HG03097 (cell line): ENCODE measurements around the gene CACNA1C.
"Not testable (repeated sequence)": the region's sequence is repeated elsewhere in the genome, so short reads cannot be mapped to it uniquely, and the experiment has no call there.

Source experiments
- ATAC-seq: cut with Tn5 transposase; IDR thresholded peaks from one replicate; pipeline ENCODE4 v1.9.1; 2021; ENCODE audit not compliant: unreplicated experiment, low FRiP score

CACNA1C gene

GRCh38 chr12:2074792-2075191 lies 22.0 kb downstream of the CACNA1C start:
- no peak for ATAC-seq

- no peak for ATAC-seq
Measured at GRCh38 chr12:2075508-2076195, 22.9 kb downstream of the CACNA1C start.

DNA sequence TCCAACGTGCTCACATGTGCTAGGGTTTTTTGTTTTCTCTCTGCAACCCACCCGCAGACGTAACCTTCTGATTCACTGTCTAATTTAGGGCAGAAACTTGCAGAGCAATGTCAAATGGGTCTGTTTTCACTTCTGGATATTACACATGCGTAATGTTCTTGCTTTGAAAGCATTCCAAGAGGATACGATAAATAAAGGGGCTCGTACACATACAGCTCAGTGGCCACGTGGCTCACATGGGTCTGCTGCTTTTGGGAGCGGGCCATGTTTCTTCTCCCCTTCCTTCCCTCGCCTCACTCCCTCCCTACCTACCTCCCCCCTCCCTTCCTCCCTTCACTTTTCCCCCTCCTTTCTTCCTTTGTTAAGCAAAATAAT lies 23.4 kb downstream of the CACNA1C start:
- no peak for ATAC-seq

- ATAC-seq: no peak
Measured at GRCh38 chr12:2076728-2077127, 23.9 kb downstream of the CACNA1C start.

DNA sequence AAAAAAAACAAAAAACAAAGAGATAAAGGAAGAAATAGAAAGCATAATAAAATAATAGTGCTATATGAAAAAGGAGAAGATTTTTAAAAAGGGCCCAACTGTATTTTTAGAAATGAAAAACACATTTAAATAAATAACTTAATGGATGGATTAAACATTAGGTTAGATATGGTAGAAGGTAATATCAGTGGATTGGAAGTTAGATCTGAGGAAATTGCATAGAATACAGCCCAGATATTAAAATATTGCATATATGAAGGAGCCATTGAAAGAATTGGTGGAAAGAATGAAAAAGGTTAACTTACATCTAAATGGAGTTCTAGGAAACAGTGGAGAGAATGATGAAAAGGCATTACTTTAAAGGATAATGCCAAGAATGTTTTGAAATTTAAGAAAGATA lies 27.8 kb downstream of the CACNA1C start:
- no peak for ATAC-seq

GRCh38 chr12:2082321-2082720 lies 29.5 kb downstream of the CACNA1C start:
- no peak for ATAC-seq

- no peak for ATAC-seq
Measured at GRCh38 chr12:2083008-2083407, 30.2 kb downstream of the CACNA1C start.

DNA sequence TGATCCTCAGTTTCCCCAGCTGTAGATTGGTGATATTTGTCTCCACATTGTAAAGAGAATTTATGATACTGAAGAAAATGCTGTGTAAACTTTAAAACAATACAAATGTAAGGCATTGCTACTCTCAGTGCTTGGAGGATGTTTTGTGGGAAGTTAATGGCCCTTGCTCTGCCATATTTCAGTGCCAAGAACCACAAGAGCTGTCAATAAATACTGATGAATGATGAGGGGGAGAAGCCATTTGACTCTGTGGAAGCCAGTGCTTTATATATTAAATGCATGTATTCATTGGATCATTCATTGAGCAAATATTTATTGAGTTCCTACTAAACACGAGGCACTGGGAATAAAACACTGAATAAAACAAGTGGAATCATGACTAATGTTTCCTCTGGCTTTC lies 30.8 kb downstream of the CACNA1C start:
- no peak for ATAC-seq

DNA sequence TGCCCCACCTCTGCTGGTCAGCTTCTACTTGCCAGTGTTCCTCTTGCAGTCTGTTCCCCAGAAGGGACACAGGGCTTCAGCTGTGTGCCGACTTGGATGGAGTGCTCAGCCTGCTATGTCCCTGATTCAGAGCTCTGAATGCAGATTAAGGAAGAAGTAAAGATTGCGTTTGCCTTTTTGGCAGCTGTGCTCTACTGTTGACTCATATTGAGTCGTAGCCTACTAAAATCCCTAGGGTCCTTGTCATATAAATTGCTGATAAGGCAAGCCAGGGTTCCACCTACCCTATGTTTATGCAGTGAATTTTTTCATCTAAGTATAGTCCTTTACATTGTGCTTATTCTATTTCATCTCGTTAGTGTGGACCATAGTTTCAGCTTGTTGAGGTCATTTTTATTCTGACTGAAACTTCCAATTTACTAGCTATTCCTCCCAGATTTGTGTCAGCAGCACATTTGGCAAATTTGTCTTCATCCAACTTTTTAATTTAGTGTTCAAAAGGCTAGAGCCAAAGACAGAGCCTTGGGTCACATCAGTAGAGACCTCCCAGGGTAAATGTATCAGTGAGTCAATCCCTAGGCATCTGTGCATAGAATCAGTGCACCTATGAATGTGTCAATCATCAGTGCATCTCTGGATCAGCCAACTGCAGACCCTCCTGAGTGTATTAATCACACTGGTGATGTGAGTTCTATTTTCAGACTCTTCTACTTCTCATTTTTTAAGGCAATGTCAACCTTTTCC lies 31.9 kb downstream of the CACNA1C start:
- no peak for ATAC-seq

- ATAC-seq: no peak
Measured at GRCh38 chr12:2092354-2092753, 39.6 kb downstream of the CACNA1C start.

DNA sequence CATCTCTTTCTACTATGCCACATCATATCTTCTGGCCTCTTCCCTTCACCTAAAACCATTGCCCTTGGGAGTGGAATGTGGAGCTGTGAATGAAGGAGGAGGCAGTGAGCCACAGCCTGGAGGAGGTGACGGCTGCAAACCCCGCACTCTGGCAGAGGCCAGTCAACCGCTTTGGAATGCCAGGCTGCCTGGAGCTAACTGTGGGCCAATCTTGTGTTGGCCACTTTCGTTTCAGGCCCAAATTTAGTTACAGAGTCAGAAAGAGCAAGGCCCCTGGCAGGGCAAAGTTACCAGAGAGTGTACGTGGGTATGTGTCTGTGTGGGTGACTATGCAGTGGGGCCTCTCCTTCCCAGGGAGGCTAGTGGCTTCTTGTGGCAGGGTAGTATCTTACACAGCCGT lies 40.1 kb downstream of the CACNA1C start:
- ATAC-seq: no peak

- ATAC-seq: no peak
Measured at GRCh38 chr12:2094597-2094996, 41.8 kb downstream of the CACNA1C start.

DNA sequence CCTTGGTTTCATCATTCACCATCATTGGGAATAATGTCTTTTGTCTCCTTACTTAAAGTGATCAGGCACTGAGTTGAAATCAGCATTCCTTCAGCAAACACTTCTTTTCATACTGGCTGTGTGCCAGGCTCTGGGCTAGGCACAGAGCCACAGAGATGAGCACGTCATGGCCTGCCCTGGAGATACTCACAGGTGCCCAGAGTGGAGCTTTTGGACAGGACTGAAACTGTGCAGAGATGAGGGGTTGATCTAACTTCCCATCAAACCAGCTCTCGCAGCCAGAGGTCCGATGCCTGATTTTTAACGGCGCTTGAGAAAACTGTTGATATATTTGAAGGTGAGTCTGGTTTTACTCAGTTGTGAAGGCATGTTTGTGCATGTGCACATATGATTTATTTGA lies 43.1 kb downstream of the CACNA1C start:
- no peak for ATAC-seq

GRCh38 chr12:2097617-2098016 lies 44.8 kb downstream of the CACNA1C start:
- no peak for ATAC-seq

GRCh38 chr12:2098852-2099251 lies 46.1 kb downstream of the CACNA1C start:
- no peak for ATAC-seq

GRCh38 chr12:2099595-2099994 lies 46.8 kb downstream of the CACNA1C start:
- no peak for ATAC-seq

DNA sequence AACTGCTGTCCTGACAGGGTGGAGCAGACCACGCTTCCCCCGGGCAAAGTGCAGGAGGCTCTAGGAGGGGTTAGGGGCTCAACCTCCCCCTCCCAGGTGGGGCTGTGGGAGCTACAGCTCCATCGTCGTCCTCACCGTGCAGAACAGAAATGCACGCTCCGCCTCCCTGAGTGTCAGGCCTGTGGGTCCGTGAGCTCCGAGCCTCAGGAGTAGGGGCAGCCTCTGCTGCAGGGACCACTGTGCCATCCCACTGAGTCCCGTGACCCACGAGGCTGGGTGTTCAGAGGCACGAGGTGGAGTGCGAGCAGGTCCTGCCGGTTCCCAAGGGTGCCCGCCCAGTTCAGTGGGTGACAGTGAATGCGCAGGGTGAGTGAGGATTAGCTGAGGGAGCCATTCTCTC lies 48.6 kb downstream of the CACNA1C start:
- no peak for ATAC-seq

DNA sequence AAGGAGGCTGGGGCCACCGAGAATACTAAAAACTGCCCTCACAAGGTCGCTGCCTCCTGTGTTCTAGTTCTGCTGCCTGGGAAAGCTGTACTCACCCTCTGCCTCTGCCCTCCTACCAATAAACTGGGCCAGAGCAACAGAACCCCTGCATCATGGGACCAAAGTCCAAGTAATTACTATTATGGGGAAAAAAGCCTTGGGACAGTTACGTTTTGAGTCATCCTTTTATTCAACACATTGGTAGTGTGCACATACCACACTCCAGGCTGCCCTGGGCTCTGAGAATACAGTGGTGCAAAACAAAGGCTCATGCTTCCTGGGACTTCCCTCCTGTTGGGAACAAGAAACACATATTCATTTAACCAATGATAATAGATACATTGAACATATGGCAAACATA lies 49.0 kb downstream of the CACNA1C start:
- ATAC-seq: no peak

GRCh38 chr12:2102736-2103135 lies 49.9 kb downstream of the CACNA1C start:
- ATAC-seq: not testable (repeated sequence)

- ATAC-seq: not testable (repeated sequence)
Measured at GRCh38 chr12:2105387-2105786, 52.6 kb downstream of the CACNA1C start.

DNA sequence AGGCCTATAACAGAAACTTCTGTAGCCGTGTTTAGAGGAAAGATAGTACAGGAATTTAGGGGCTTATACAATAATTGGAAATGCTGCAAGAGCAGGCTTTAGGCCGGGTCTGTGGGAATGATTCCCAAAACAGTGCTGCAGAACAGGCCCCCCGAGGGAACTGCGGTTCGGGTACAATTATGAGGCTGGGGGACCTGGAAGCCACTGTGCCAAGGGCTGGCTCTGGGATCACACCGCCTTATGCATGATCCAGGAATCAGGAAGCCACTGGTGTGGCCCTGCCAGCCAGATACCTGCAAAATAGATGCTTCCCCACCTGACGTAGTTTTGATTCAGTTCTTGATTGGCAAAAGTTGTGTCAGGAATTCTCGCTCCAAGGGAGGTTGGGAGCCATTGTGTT lies 55.4 kb downstream of the CACNA1C start:
- ATAC-seq: no peak

DNA sequence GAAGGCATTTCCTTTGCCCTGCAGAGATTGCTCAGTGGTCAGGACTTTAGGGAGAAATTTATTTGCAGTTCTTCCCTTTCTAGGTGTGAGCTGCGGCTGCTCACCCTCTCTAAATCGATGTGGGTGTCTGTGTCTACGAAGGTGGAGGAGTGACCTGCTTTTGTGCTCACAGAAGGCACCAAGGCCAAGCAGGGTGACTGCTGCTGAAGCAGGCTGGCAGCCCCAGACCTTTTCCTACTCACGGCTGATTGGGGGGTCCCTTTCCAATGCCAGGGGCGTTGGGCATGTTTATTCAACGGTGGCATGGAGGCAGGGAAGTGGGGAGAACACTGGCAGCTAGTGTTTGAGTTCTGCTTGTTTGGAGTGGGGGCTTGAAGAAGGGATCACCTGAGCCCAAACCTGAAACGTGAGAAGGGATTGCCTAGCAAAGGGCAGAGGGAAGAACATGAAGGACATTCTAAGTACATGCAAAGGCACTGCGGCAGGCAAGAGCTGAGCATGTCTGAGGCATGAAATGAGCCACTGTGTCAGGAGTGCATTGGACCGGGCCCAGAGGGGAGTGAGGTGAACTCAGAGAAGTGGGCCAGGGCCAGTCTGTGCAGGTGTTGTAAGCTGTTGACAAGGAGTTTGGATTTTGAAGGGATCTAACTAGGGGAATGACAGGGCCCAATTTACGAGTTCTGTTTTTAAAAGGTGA lies 56.3 kb downstream of the CACNA1C start:
- no peak for ATAC-seq
